GM21619 (cell line): Measurements from ENCODE around the gene CAPN2.
A peak's percentile ranks its signal among the peaks of the same experiment; 100 is the strongest.
"Not testable (repeated sequence)": the region's sequence is repeated elsewhere in the genome, so short reads cannot be mapped to it uniquely, and the experiment has no call there.

ENCODE experiments used
- ATAC-seq: cut with Tn5 transposase; IDR thresholded peaks from one replicate; pipeline ENCODE4 v1.9.1; 2021; ENCODE audit not compliant: unreplicated experiment

Gene CAPN2

DNA sequence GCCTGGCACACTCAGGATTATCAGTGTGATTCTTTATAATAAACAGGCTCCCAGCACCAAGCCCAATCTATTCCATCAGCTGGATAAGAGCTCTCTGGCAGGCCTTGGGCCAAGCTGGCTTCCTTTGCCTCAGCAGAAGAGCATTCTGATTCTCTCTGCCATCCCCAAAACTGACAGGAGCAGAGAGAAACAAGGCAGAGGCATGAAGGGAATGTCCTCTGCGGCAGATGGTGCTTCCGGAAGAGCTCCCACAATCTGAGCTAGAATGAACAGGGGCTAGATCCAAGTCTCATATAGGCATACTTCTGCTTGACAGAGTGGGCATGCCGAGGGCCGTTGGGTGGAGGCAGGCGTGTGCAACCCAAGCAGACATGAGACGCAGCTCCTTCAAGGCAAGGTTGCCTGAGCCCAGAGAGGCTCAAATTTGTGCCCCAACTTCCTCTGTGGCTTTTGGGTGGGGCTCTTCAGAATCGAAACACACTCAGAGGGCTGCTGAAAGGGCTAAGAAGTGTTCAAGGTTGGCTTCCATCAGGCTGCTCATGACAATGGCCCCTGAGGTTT is 4.0 kb downstream of the CAPN2 start:
- peak; percentile 54 for ATAC-seq

DNA sequence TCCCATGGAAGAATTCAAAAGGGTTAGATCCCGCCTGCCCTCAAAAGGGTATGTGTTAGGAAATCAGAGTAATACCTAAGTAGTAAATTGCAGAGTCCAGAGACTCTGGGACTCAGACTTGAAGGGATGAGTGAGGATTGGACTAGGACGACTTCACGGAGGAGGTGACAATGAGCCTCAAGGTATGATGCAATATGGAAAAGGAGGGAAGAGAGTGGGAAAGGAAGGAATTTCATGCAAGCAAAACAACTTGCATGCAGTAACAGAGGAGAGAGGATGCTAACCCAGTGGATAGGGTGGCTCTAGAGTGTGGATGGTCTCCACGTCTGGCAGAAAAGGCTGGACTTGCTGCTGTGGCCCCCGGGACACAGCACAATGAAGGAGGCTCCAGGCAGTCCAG is 4.8 kb downstream of the CAPN2 start:
- ATAC-seq: no peak

- ATAC-seq: no peak
Observed at GRCh38 chr1:223717695-223718363, 5.5 kb downstream of the CAPN2 start.

- ATAC-seq: no peak
Observed at GRCh38 chr1:223718850-223719249, 6.5 kb downstream of the CAPN2 start.

- ATAC-seq: no peak
Observed at GRCh38 chr1:223720971-223721591, 8.7 kb downstream of the CAPN2 start.

DNA sequence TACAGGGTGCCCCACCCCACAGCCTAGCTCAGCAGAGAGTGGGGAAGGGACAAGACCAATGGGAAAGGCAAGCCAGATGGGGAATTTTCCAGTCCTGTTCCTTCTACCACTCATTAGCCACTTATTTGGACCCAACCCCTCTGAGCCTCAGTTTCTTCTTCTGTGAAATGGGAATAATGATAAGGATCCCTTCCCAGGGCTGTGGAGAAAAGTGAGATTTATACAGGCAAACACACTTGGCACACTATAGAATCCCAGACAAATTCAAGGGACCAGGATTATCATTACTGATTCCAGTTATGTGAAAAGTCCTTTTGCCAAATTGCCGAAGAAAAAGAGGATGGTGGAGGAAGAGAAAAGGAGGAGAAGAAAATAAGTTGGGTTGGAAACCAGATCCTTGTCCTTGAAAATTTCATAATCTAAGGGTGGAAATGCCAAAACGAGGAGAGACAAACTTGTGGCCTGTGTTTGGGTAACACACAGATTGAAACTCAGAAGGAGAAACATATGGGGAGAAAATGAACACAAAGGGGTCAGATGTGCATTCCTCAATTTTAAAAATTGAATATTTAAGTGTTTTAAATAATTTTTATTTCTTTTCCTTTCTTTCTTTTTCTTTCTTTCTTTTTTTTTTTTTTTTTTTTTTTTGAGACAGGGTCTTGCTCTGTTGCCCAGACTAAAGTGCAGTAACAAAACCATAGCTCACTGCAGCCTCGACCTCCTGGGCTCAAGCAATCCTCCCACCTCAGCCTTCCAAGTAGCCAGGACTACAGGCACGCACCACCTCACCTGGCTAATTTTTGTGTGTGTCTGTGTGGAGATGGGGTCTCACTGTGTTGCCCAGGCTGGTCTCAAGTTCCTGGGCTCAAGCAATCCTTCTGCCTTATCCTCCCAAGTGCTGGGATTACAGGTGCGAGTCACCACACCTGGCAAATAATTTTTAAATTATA is 9.6 kb downstream of the CAPN2 start:
- ATAC-seq: no peak

GRCh38 chr1:223723351-223723904 is 11.1 kb downstream of the CAPN2 start:
- no peak for ATAC-seq

DNA sequence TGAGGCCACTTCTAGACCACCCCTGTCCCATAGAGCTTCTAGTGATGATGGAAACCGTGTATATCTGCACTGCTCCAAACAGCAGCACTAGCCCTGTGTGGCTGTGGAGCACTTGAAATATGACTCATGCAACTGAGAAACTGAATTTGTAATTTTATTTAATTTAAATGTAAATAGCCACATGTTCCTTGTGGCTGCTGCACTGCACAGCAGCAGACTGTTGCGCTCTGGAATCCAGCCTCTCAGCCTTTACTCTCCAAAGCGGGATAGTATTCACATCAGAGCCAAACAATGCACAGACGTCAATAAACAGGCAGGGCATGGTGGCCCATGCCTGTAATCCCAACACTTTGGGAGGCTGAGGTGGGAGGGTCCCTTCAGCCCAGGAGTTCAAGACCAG is 12.0 kb downstream of the CAPN2 start:
- no peak for ATAC-seq

DNA sequence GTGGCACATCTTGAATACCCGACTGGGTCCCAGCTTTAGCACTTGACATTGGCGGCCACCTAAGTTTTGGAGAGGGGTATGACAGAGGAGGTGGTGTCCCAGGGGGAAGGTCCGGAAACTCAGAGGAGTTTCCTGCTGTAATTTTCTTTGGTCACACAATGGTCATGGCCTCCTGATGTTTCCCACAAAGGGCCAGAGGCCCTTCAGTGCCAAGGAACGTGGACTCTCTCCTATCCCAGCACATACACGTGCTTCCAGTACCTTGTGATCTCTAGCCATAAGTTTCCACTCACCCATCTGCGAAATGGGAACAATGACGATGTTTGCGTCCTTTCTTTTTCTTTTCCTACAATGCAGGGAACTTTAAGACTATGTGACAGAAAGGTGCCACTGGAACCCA is 13.2 kb downstream of the CAPN2 start:
- no peak for ATAC-seq

GRCh38 chr1:223726380-223727001 is 14.2 kb downstream of the CAPN2 start:
- ATAC-seq: peak; percentile 97

GRCh38 chr1:223727541-223727940 is 15.2 kb downstream of the CAPN2 start:
- ATAC-seq: no peak

GRCh38 chr1:223729906-223730305 is 17.6 kb downstream of the CAPN2 start:
- ATAC-seq: no peak

GRCh38 chr1:223730479-223731132 is 18.3 kb downstream of the CAPN2 start:
- no peak for ATAC-seq

DNA sequence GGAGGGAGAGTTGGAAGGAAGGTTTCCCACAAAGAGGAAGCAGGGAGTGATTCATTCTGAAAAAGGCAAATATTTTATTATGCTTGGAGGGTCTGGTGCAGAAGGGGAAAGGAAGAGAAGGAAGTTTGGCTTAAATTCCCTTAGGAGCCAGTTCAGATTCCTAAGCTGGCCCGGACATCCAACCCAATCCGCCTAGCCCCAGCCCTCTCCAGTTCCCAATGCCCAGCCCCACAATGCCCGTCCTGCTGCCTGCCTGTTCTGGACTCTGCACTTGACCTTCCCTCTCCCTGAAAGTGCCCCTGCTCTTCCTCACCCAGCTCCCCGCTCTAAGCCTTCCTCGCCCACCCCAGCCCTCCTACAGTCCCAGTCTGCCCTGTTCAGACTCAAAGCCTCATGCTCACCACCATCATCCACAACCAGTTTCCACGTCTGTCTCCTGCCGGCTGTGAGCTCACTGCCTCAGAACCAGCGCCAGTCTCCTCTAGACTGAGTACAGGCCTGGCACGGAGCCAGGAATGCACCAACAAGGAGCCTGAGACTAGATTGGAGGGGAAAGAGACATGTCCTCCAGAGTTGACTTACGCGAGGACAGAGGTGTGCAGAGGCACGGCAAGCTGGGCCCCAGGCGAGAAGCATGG is 18.9 kb downstream of the CAPN2 start:
- ATAC-seq: no peak

GRCh38 chr1:223732993-223733798 is 20.9 kb downstream of the CAPN2 start:
- ATAC-seq: no peak

DNA sequence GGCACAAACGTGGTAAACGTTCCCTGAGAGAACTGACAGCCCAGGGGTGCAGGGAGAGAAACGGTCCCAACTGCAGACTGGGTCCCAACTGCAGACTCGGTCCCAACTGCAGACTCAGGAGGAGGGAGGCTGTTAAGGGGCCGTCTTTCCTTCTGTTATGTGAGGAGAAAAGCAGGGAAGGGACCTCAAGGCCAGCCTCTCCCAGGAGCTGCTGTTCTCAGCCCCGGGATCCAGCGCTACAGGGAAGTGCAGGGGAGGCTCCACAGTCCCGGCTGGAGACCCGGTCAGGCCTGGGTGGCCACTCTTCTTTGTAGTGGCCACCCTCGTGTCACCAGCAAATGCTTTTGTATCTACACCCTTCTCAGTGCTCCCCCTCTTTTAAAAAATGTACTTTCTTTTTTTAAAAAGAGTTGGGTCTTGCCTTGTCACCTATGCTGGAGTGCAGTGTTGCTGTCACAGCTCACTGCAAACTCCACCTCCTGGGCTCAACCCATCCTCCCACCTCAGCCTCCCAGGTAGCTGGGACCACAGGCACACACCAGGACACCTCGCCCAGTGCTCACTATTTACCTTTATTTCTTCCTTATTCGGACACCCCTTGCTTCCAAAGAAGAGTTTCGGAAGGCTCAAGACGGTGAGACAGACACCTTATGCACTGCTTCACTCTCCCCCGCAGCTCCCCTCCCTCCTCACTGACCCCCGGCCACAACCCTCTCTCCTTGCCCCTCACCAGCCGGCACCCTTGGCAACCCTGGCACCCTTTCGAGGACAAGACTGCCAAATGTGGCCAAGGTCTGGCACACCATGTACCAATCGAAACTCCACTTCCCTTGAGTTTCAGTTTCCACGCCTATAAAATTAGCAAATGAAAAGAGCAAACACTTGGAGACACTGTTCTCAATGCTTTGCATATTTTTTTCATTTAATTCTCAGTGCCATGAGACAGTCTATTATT is 21.8 kb downstream of the CAPN2 start:
- ATAC-seq: no peak

- ATAC-seq: not testable (repeated sequence)
Observed at GRCh38 chr1:223736638-223737037, 24.3 kb downstream of the CAPN2 start.

- ATAC-seq: no peak
Observed at GRCh38 chr1:223737342-223737741, 25.0 kb downstream of the CAPN2 start.
